Astrocyte of the cerebellum (primary cell): ENCODE data around the gene SH3TC1.

Experiments used
- DNase-seq: peaks from one replicate; pipeline ENCODE4 v3.0.0-alpha.2; 2011; ENCODE audit warnings: low read depth
- H3K4me3 ChIP-seq: 2 replicates; pipeline ENCODE4 v1.5.1; 2011; ENCODE audit warnings: mild to moderate bottlenecking, low read depth, low read length, moderate library complexity
- in situ Hi-C: cut with HindIII; loops from 2 replicates; pipeline ENCODE4 v1.10.0; 2017; ENCODE audit warnings: low sequenced_read_pairs
- TF ChIP-seq, protein P1 (sequence below): IDR thresholded peaks from 2 replicates; pipeline ENCODE4 v1.5.1; 2012; ENCODE audit warnings: low read length, low read depth, moderate library complexity, mild to moderate bottlenecking; ENCODE audit errors: missing control alignments

SH3TC1 gene

DNA sequence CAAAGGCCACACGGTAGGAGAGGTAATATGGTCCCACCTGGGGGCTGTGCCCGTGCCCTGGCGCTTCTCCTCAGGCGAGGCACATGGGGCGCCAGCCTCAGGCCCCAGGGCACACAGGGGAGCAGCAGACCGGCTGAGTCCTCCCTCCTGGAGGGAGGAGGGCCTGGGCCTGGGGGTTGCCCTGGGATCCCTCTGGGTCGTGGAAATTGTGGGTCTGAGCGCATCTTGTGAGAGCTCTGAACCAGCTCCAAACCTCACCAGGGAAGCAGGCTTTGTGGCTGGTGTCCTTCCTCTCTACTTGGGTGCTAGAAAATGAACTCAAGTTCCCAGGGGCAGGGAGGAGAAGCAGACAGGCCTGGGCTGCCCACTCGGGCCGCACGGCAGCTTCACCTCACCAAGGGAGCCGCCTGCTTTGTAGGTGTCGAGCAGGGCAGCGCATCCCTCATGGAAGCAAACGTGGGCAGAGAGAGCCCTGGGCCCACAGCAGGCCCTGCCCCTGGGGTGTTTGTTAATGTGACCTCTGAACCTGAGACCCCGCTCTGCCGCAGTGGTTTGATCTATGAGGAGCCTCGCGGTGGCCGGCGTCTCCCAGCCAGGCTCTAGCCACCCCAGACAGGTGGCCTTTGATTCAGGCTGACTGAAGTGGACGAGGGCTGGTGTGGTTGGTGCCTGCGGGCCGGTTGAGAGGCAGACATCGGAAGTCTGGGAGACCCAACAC lies 81.2 kb downstream of the SH3TC1 start:
- in situ Hi-C loops: no loop called here
- no peak overlapping the region for H3K4me3 ChIP-seq
- TF ChIP-seq, protein P1, sequence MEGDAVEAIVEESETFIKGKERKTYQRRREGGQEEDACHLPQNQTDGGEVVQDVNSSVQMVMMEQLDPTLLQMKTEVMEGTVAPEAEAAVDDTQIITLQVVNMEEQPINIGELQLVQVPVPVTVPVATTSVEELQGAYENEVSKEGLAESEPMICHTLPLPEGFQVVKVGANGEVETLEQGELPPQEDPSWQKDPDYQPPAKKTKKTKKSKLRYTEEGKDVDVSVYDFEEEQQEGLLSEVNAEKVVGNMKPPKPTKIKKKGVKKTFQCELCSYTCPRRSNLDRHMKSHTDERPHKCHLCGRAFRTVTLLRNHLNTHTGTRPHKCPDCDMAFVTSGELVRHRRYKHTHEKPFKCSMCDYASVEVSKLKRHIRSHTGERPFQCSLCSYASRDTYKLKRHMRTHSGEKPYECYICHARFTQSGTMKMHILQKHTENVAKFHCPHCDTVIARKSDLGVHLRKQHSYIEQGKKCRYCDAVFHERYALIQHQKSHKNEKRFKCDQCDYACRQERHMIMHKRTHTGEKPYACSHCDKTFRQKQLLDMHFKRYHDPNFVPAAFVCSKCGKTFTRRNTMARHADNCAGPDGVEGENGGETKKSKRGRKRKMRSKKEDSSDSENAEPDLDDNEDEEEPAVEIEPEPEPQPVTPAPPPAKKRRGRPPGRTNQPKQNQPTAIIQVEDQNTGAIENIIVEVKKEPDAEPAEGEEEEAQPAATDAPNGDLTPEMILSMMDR: no peak
- no peak for DNase-seq

DNA sequence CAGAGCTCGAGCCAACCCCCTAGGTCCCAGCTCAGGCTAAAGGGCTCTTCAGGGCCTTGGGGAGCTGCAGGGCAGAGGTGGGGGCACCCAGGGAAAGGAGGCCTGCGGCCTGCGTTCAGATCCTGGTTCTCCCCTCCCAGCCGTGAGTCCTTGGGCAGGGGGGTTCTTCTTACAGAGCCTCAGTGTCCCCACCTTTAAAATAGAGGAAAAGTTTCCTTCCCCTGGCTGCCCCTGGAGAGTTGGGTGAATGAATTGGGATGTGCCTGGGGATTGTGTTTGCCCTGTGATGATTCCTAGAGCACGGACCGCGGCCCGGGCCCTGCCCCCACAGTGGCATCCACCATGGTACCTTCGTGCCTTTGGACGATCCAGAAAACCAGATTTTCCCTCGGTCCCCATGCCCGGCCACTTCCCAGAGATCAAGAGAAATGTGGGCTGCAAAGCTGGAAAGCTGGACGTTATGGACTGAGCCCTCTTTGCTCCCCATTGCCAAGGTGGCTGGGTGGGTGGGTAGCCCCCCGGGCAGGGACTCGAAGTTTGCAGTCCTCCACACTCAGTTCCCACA lies 81.9 kb downstream of the SH3TC1 start:
- in situ Hi-C loops: no loop called here
- H3K4me3 ChIP-seq: no peak overlapping the region
- no peak for DNase-seq
- TF ChIP-seq, protein P1: no peak

DNA sequence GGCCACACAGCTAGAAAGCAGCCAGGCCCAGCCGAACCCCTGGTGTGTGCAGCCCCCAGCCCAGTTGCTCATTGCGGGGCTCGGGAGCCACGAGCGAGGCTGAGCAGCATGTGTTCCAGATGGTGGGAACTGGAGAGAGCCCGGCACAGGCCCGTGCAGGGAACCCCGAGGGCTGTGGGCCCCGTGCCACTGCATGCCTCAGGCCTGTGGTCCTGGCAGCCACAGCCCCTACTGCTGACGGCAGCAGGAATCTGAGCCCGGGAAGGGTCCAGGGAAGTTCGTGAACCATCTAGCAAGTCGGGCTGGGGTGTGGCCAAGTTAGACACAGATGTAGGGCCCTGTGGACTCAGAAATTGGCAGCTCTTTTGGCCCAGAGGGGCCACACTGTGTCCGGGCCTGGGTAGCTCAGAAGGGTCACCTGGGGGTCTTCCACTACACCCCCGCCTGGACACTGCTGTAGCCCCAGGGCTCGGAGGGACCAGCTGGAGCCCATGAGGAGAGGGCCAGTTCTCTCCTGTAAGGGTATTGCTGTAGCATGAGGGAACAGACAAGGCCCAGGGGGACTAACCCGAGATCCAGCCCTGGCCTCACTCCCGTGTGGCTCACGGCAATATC lies 82.5 kb downstream of the SH3TC1 start:
- peak; percentile 97 for DNase-seq
- TF ChIP-seq, protein P1: no peak
- H3K4me3 ChIP-seq: no peak overlapping the region
- in situ Hi-C loops: no loop called here

DNA sequence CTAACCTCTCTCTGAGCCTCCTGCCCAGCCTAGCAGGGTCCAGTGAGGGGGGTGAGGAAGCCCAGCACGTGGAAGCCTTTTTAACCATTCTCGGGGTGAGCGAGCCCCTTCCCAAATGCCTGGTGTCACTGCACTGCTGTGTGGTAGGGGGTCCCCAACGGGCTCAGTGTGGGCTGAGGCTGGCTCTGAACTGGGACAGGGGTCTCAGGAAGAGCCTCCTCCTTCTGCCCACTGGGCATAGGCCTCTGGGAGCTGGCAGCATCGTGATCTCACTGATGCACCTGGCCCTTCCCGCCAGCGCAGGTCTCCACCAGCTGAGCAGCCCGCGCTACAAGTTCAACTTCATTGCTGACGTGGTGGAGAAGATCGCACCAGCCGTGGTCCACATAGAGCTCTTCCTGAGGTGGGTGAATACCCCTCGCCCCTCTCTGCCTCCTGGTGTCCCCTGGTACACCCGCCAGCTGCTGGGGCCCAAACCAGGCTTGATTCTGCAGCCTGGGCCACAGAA lies 83.1 kb downstream of the SH3TC1 start:
- in situ Hi-C loops: no loop called here
- DNase-seq: no peak
- no peak overlapping the region for H3K4me3 ChIP-seq
- TF ChIP-seq, protein P1: no peak

DNA sequence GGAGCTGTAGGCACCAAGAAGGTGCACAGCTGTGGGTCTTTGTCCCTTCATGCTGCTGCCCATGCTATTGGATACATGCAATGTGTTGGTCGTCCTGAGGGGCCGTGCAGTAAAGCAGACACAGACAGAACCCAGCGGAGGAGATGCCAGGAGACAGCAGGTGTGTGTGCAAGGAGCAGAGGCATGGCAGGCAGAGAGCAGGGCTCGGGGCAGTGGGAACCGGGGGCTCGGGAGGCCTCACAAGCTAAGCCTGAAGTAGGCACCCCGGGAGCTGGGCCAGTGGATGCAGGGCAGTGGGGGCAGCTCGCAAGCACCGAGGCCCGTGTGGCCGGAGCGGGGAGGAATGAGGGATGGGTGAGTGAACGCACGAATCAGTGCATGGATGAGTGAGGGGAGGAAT lies 83.7 kb downstream of the SH3TC1 start:
- in situ Hi-C loops: no loop called here
- DNase-seq: no peak
- no peak overlapping the region for H3K4me3 ChIP-seq
- TF ChIP-seq, protein P1: no peak

DNA sequence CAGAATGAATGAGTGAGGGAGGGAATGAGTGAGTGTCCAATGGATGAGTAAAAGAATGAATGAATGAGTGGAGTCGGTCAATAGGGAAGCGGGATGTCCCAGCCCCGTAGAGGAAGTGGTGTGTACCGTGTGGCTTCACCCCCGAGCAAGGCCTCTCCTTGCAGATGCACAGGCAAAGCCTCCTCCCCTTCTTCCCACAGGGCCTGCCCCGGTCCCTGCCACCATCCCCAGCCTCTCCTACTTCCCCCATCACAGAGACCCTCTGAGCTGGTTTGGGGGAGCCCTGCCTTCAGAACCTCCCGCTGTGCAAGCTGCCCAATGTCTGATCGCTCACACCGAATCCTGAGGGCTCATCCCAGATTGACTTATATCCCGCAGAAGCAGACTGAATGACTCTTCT lies 84.1 kb downstream of the SH3TC1 start:
- no peak for DNase-seq
- TF ChIP-seq, protein P1: no peak
- in situ Hi-C loops: no loop called here
- H3K4me3 ChIP-seq: no peak overlapping the region
